SK-N-SH treated with all-trans-retinoic acid at 6 μM for 48 hours (cell line): ENCODE data around the gene FCAMR.

Source experiments
- CREB5 ChIP-seq: fragments of 250-450 bp; sonication (Bioruptor Pico); IDR thresholded peaks from 2 replicates; pipeline ENCODE4 v1.5.1; 2020; ENCODE audit warnings: low read depth, mild to moderate bottlenecking, moderate library complexity
- CSRNP3 ChIP-seq: fragments of 250-450 bp; sonication (Bioruptor Pico); IDR thresholded peaks from 2 replicates; pipeline ENCODE4 v1.5.1; 2021; ENCODE audit warnings: mild to moderate bottlenecking, moderate library complexity
- ESRRG ChIP-seq: fragments of 250-450 bp; sonication (Bioruptor Pico); IDR thresholded peaks from 2 replicates; pipeline ENCODE4 v1.6.1; 2021; ENCODE audit warnings: mild to moderate bottlenecking
- GLIS3 ChIP-seq: fragments of 250-450 bp; sonication (Bioruptor Pico); IDR thresholded peaks from 2 replicates; pipeline ENCODE4 v1.5.0; 2020; ENCODE audit warnings: mild to moderate bottlenecking, moderate library complexity
- ISL1 ChIP-seq: fragments of 250-450 bp; sonication (Bioruptor Pico); IDR thresholded peaks from 2 replicates; pipeline ENCODE4 v2.1.2; 2022; ENCODE audit warnings: mild to moderate bottlenecking, moderate library complexity
- OSR1 ChIP-seq: fragments of 250-450 bp; sonication (Bioruptor Pico); IDR thresholded peaks from 2 replicates; pipeline ENCODE4 v1.8.0; 2022; ENCODE audit warnings: moderate library complexity, mild to moderate bottlenecking, inconsistent platforms
- RARB ChIP-seq: fragments of 250-450 bp; sonication (Bioruptor Pico); IDR thresholded peaks from 2 replicates; pipeline ENCODE4 v1.8.0; 2021; ENCODE audit warnings: mild to moderate bottlenecking, moderate library complexity
- TCF4 ChIP-seq: fragments of 250-450 bp; sonication (Bioruptor Pico); IDR thresholded peaks from 2 replicates; pipeline ENCODE4 v1.8.0; 2021; ENCODE audit warnings: mild to moderate bottlenecking, moderate library complexity, borderline replicate concordance
- TOX ChIP-seq: fragments of 250-450 bp; sonication (Bioruptor Pico); IDR thresholded peaks from 2 replicates; pipeline ENCODE4 v1.8.0; 2021; ENCODE audit warnings: mild to moderate bottlenecking, moderate library complexity, borderline replicate concordance
- ZC3H10 ChIP-seq: fragments of 250-450 bp; sonication (Bioruptor Pico); IDR thresholded peaks from 2 replicates; pipeline ENCODE4 v1.5.1; 2021; ENCODE audit warnings: mild to moderate bottlenecking, moderate library complexity
- ZFP3 ChIP-seq: fragments of 250-450 bp; sonication (Bioruptor Pico); IDR thresholded peaks from 2 replicates; pipeline ENCODE4 v1.5.0; 2020; ENCODE audit warnings: mild to moderate bottlenecking, moderate library complexity
- ZNF565 ChIP-seq: fragments of 450-650 bp; formaldehyde crosslinking; conservative IDR thresholded peaks from 2 replicates; pipeline ENCODE4 v1.5.0; 2020; ENCODE audit warnings: low read depth, mild to moderate bottlenecking, moderate library complexity
- ZNF70 ChIP-seq: fragments of 450-650 bp; formaldehyde crosslinking; IDR thresholded peaks from 2 replicates; pipeline ENCODE4 v1.5.0; 2020; ENCODE audit warnings: mild to moderate bottlenecking, moderate library complexity
- ZNF8 ChIP-seq: fragments of 450-650 bp; formaldehyde crosslinking; IDR thresholded peaks from 2 replicates; pipeline ENCODE4 v1.5.0; 2020; ENCODE audit warnings: mild to moderate bottlenecking, moderate library complexity

GRCh38 chr1:206915030-206915735 lies 55.1 kb downstream of the FCAMR start:
- TF ChIP-seq ZC3H10 (CRISPR knock-in tag) (no peak), CSRNP3 (CRISPR knock-in tag) (no peak), ESRRG (CRISPR knock-in tag) (no peak), OSR1 (CRISPR knock-in tag) (no peak), GLIS3 (CRISPR knock-in tag) (no peak), RARB (CRISPR knock-in tag) (no peak), CREB5 (no peak), ZNF565 (CRISPR knock-in tag) (no peak), ZNF70 (CRISPR knock-in tag) (no peak), ZNF8 (CRISPR knock-in tag) (no peak), ISL1 (CRISPR knock-in tag) (no peak), TOX (no peak), TCF4 (no peak), ZFP3 (CRISPR knock-in tag) (no peak)
